Neural crest cell (in vitro differentiated cells): ENCODE data around the gene RNF126. TPM values are rescaled to one million over a fixed set of nuclear protein-coding genes. Genes with fewer than 3 reads are reported as not detected.

Experiments used
- DNase-seq: peaks from one replicate; pipeline ENCODE4 v3.0.0; 2021; ENCODE audit warnings: low read depth, mixed read lengths, low spot score
- H3K27ac Mint-ChIP-seq: one replicate; pipeline ENCODE4 v1.8.0; 2021; ENCODE audit warnings: mild to moderate bottlenecking, mixed read lengths; ENCODE audit not compliant: unreplicated experiment
- H3K27me3 Mint-ChIP-seq: 2 replicates; pipeline ENCODE4 v1.8.0; 2021; ENCODE audit warnings: low read depth, mild to moderate bottlenecking, mixed read lengths
- H3K36me3 Mint-ChIP-seq: 2 replicates; pipeline ENCODE4 v1.8.0; 2021; ENCODE audit warnings: low read depth, mild to moderate bottlenecking, mixed read lengths
- H3K4me1 Mint-ChIP-seq: 2 replicates; pipeline ENCODE4 v1.8.0; 2021; ENCODE audit warnings: mixed read lengths
- H3K4me3 Mint-ChIP-seq: one replicate; pipeline ENCODE4 v1.8.0; 2021; ENCODE audit warnings: mild to moderate bottlenecking, mixed read lengths
- H3K9me3 Mint-ChIP-seq: 2 replicates; pipeline ENCODE4 v1.8.0; 2021; ENCODE audit warnings: mixed read lengths
- CTCF ChIP-seq: fragments of 200-600 bp; sonication (generic); conservative IDR thresholded peaks from 2 replicates; pipeline ENCODE4 v1.5.0; 2021; ENCODE audit warnings: antibody characterized with exemption, mild to moderate bottlenecking
- total RNA-seq: library from RNA; stranded (reverse); gene quantifications from 2 replicates; pipeline ENCODE4 v1.2.1, GENCODE V29; 2021

The RNF126 gene
- total RNA-seq, 1 donor from 2014 or later = 55.9 TPM

GRCh38 chr19:688214-688613, 25.2 kb upstream of the RNF126 start:
- Mint-ChIP-seq H3K4me1 (peaks cover 4% of the 10 kb centered on the region), H3K27ac (no peak overlapping the region), H3K4me3 (no peak overlapping the region), H3K9me3 (no peaks in the 10 kb centered on the region), H3K36me3 (no peaks in the 10 kb centered on the region), H3K27me3 (no peaks in the 10 kb centered on the region)
- no peak for TF ChIP-seq CTCF
- no peak for DNase-seq

- Mint-ChIP-seq H3K27ac (no peak overlapping the region), H3K36me3 (no peaks in the 10 kb centered on the region), H3K9me3 (no peaks in the 10 kb centered on the region), H3K27me3 (no peaks in the 10 kb centered on the region), H3K4me1 (peaks cover 4% of the 10 kb centered on the region), H3K4me3 (no peak overlapping the region)
- DNase-seq = no peak
- TF ChIP-seq CTCF = no peak
Observed at GRCh38 chr19:687569-688166, 24.7 kb upstream of the RNF126 start.

GRCh38 chr19:686589-687297, 23.7 kb upstream of the RNF126 start:
- TF ChIP-seq CTCF = no peak
- H3K9me3 Mint-ChIP-seq = no peaks in the 10 kb centered on the region
- H3K4me3 Mint-ChIP-seq = no peak overlapping the region
- H3K27ac Mint-ChIP-seq = no peak overlapping the region
- H3K36me3 Mint-ChIP-seq = no peaks in the 10 kb centered on the region
- H3K4me1 Mint-ChIP-seq = peaks cover 4% of the 10 kb centered on the region
- DNase-seq = no peak
- no peaks in the 10 kb centered on the region for H3K27me3 Mint-ChIP-seq

GRCh38 chr19:685454-685931, 22.5 kb upstream of the RNF126 start:
- no peak overlapping the region for H3K4me3 Mint-ChIP-seq
- no peak overlapping the region for H3K27ac Mint-ChIP-seq
- no peaks in the 10 kb centered on the region for H3K36me3 Mint-ChIP-seq
- H3K27me3 Mint-ChIP-seq = peaks cover 4% of the 10 kb centered on the region
- DNase-seq = no peak
- TF ChIP-seq CTCF = no peak
- H3K9me3 Mint-ChIP-seq = no peaks in the 10 kb centered on the region
- H3K4me1 Mint-ChIP-seq = peaks cover 7% of the 10 kb centered on the region

DNA sequence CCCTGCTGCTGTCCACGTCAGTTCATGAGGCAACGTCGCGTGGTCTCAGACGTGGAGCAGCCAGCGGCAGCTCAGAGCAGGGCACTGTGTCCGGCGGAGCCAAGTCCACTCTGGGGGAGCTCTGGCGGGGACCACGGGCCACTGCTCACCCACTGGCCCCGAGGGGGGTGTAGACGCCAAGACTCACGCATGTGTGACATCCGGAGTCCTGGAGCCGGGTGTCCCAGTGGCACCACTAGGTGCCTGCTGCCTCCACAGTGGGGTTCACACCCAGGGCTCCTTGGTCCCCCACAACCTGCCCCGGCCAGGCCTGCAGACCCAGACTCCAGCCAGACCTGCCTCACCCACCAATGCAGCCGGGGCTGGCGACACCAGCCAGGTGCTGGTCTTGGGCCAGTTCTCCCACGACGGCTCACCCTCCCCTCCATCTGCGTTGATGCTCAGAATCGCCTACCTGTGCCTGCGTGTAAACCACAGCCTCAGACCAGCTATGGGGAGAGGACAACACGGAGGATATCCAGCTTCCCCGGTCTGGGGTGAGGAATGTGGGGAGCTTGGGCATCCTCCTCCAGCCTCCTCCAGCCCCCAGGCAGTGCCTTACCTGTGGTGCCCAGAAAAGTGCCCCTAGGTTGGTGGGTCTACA, 19.8 kb upstream of the RNF126 start:
- DNase-seq = no peak
- no peak overlapping the region for H3K4me3 Mint-ChIP-seq
- no peak overlapping the region for H3K27ac Mint-ChIP-seq
- no peaks in the 10 kb centered on the region for H3K9me3 Mint-ChIP-seq
- H3K27me3 Mint-ChIP-seq = peaks cover 12% of the 10 kb centered on the region
- H3K36me3 Mint-ChIP-seq = no peaks in the 10 kb centered on the region
- peaks cover 7% of the 10 kb centered on the region for H3K4me1 Mint-ChIP-seq
- TF ChIP-seq CTCF = no peak
